Spleen (tissue), 11 donors: ENCODE measurements around the gene KIAA0753. TPM values are rescaled to one million over a fixed set of nuclear protein-coding genes. Genes with fewer than 3 reads are reported as not detected.

Source experiments
- DNase-seq: peaks from one replicate; pipeline ENCODE4 v3.0.0-alpha.2; 2020
- H3K27ac ChIP-seq, 8 donors: fragments of 200-600 bp; sonication (generic) in 7 of 8; 1 replicate in 4 of 8; 2 replicates in 4 of 8; pipeline versions ENCODE4 v1.5.0 to v1.8.0; 2016 to 2021; ENCODE audit warnings: inconsistent platforms in 4 of 8, mild to moderate bottlenecking in 4 of 8, moderate library complexity in 1 of 8
- H3K27me3 ChIP-seq, 7 donors: fragments of 200-600 bp; sonication (generic) in 6 of 7; replicated peaks in 1 of 7; 1 replicate in 4 of 7; 2 replicates in 3 of 7; pipeline versions ENCODE4 v1.5.0 to v1.8.0; 2016 to 2021; ENCODE audit warnings: inconsistent platforms in 3 of 7, mild to moderate bottlenecking in 1 of 7
- H3K36me3 ChIP-seq, 6 donors: fragments of 200-600 bp; sonication (generic) in 5 of 6; 1 replicate in 4 of 6; 2 replicates in 2 of 6; pipeline versions ENCODE4 v1.5.0 to v1.8.0; 2016 to 2021; ENCODE audit warnings: inconsistent platforms in 2 of 6
- H3K4me1 ChIP-seq, 6 donors: fragments of 200-600 bp; sonication (generic) in 5 of 6; 1 replicate in 3 of 6; 2 replicates in 3 of 6; pipeline versions ENCODE4 v1.5.0 to v1.8.0; 2016 to 2021; ENCODE audit warnings: inconsistent platforms in 3 of 6
- H3K4me3 ChIP-seq, 8 donors: fragments of 200-600 bp; sonication (generic) in 7 of 8; 1 replicate in 4 of 8; 2 replicates in 4 of 8; pipeline versions ENCODE4 v1.5.0 to v1.8.0; 2016 to 2021; ENCODE audit warnings: inconsistent platforms in 4 of 8, mild to moderate bottlenecking in 4 of 8, moderate library complexity in 2 of 8
- H3K9me3 ChIP-seq, 8 donors: fragments of 200-600 bp; sonication (generic) in 7 of 8; 1 replicate in 4 of 8; 2 replicates in 4 of 8; pipeline versions ENCODE4 v1.5.0 to v1.8.0; 2016 to 2021; ENCODE audit warnings: inconsistent platforms in 4 of 8
- CTCF ChIP-seq, 11 experiments: fragments of 200-600 bp in 7 of 11; fragments of 450-650 bp in 4 of 11; sonication (generic) in 4 of 11; IDR thresholded peaks in 8 of 11; conservative IDR thresholded peaks in 3 of 11; 1 replicate in 7 of 11; 2 replicates in 4 of 11; pipeline versions ENCODE4 v1.4.0 to v1.8.0; 2016 to 2021; ENCODE audit warnings: antibody characterized with exemption in 11 of 11, inconsistent platforms in 4 of 11, mild to moderate bottlenecking in 1 of 11
- POLR2A ChIP-seq, 3 donors: fragments of 450-650 bp; IDR thresholded peaks; one replicate each; pipeline ENCODE4 v1.5.1; 2017; ENCODE audit warnings: antibody characterized with exemption in 3 of 3, mild to moderate bottlenecking in 1 of 3
- POLR2AphosphoS5 ChIP-seq, 3 donors: sonication (generic); formaldehyde crosslinking; IDR thresholded peaks; one replicate each; pipeline ENCODE4 v1.5.1; 2017; ENCODE audit warnings: antibody characterized with exemption in 3 of 3
- WGBS, 5 donors: extraction: QIAGEN DNeasy Blood & Tissue Kit in 3 of 5; methylation state at CpG; one replicate each; pipeline versions ENCODE4 v1.1.5 to v1.1.7; 2013 to 2018; 5-methylcytosine and 5-hydroxymethylcytosine counted together
- intact Hi-C: fragments of 100-400 bp; cut with DNase I; formaldehyde crosslinking; loops from one replicate; pipeline ENCODE4 v1.15.0; 2023; ENCODE audit warnings: low total_unique reads
- polyA plus RNA-seq, 3 donors: library from polyadenylated mRNA; stranded (reverse); fragments of 200-250 nt; gene quantifications; one replicate each; pipeline ENCODE4 v1.2.1, GENCODE V29; 2013
- total RNA-seq, 7 donors: library from RNA; depleted of rRNA in 3 of 7; stranded (reverse); fragments of >200 nt in 3 of 7; fragmentation: NEBNext Ultra II Directional in 4 of 7; extraction: Animal tissue kit (Norgen Biotek cat#: 25700) in 4 of 7; gene quantifications; one replicate each; pipeline versions ENCODE4 v1.1.0 to v1.2.1, GENCODE V29; 2016 to 2021
- donor health status: healthy with polysubstance abuse.
- donor health status: DM: no; HTN: no; CAD: no; lungs with moderate emphysema.
- donor health status: DM: no; HTN: no; CAD: no.
- donor health status: Bipolar disorder and iron deficiency.
- donor health status: healthy.
- donor health status: DM: no; HTN: no; CAD: no.
- donor health status: DM: yes; HTN: yes; CAD: no.

Gene KIAA0753
- total and polyA plus RNA-seq, 10 donors: 4.2 to 21.8 (median 17.6) TPM

GRCh38 chr17:6554342-6554741, 86.2 kb downstream of the KIAA0753 start:
- DNase-seq: no peak
- Histone ChIP-seq H3K4me3 (peak overlapping the region; percentile 51 to 82 (median 61)), H3K36me3 (no peaks in the 10 kb centered on the region), H3K9me3 (no peaks in the 10 kb centered on the region), H3K4me1 (peaks cover 0 to 89% (median 51%) of the 10 kb centered on the region in 6 donors), H3K27ac (peak overlapping the region; percentile 63 to 90 (median 84)), H3K27me3 (peaks cover 0 to 51% (median 18%) of the 10 kb centered on the region in 7 donors)
- 67 to 80% (median 70%) methylated on average over 3 to 4 of the region's 4 CpGs for WGBS, 5 donors
- intact Hi-C loops: no loop called here
- no peak for TF ChIP-seq POLR2A (IDR thresholded peaks at IDR 0.05)
- TF ChIP-seq CTCF (IDR thresholded peaks at IDR 0.05 in 8 of 11, conservative IDR thresholded peaks at IDR 0.05 in 3 of 11): no peak
- no peak for TF ChIP-seq POLR2AphosphoS5 (IDR thresholded peaks at IDR 0.05)

- Histone ChIP-seq H3K9me3 (no peaks in the 10 kb centered on the region), H3K36me3 (peaks cover 0 to 5% (median 0%) of the 10 kb centered on the region in 6 donors), H3K4me1 (peaks cover 4 to 88% (median 54%) of the 10 kb centered on the region in 6 donors), H3K4me3 (peak overlapping the region in 3 of 8 donors; percentile 62 to 82 (median 79)), H3K27me3 (peaks cover 0 to 36% (median 15%) of the 10 kb centered on the region in 7 donors), H3K27ac (peak overlapping the region; percentile 20 to 90 (median 84))
- WGBS, 5 donors: 57 to 84% (median 73%) methylated on average over 11 of the region's 11 CpGs
- TF ChIP-seq CTCF (IDR thresholded peaks at IDR 0.05 in 8 of 11, conservative IDR thresholded peaks at IDR 0.05 in 3 of 11) (no peak), POLR2AphosphoS5 (IDR thresholded peaks at IDR 0.05) (peak in 2 of 3 donors; percentile 51 to 56)
- no peak for DNase-seq
- intact Hi-C loops: no loop called here
Measured at GRCh38 chr17:6551869-6552531, 88.5 kb downstream of the KIAA0753 start.

GRCh38 chr17:6551356-6551755, 89.2 kb downstream of the KIAA0753 start:
- 55 to 79% (median 67%) methylated on average over 5 of the region's 5 CpGs for WGBS, 5 donors
- Histone ChIP-seq H3K36me3 (peaks cover 0 to 9% (median 0%) of the 10 kb centered on the region in 6 donors), H3K27me3 (peaks cover 0 to 31% (median 12%) of the 10 kb centered on the region in 7 donors), H3K4me3 (no peak overlapping the region), H3K4me1 (peaks cover 4 to 91% (median 52%) of the 10 kb centered on the region in 6 donors), H3K27ac (peak overlapping the region in 6 of 8 donors; percentile 33 to 90 (median 84)), H3K9me3 (no peaks in the 10 kb centered on the region)
- intact Hi-C loops: no loop called here
- TF ChIP-seq CTCF (IDR thresholded peaks at IDR 0.05 in 8 of 11, conservative IDR thresholded peaks at IDR 0.05 in 3 of 11): no peak
- TF ChIP-seq POLR2A (IDR thresholded peaks at IDR 0.05): no peak
- TF ChIP-seq POLR2AphosphoS5 (IDR thresholded peaks at IDR 0.05): no peak
- DNase-seq: no peak

- WGBS, 5 donors: 39 to 63% (median 56%) methylated on average over 8 to 9 of the region's 9 CpGs
- peak overlapping the region in 7 of 8 donors; percentile 16 to 90 (median 53) for H3K27ac ChIP-seq
- intact Hi-C loops: no loop called here
Measured at GRCh38 chr17:6549384-6550036, 91.0 kb downstream of the KIAA0753 start.

More at GRCh38 chr17:6549384-6550036, 91.0 kb downstream of the KIAA0753 start:
- Histone ChIP-seq H3K4me3 (peak overlapping the region in 1 of 8 donors; percentile 14), H3K4me1 (peaks cover 10 to 92% (median 42%) of the 10 kb centered on the region in 6 donors), H3K27me3 (peaks cover 0 to 13% (median 0%) of the 10 kb centered on the region in 7 donors), H3K9me3 (no peaks in the 10 kb centered on the region), H3K36me3 (peaks cover 0 to 22% (median 0%) of the 10 kb centered on the region in 6 donors)
- DNase-seq: no peak
- TF ChIP-seq POLR2AphosphoS5 (IDR thresholded peaks at IDR 0.05) (peak in 2 of 3 donors; percentile 40 to 53), CTCF (IDR thresholded peaks at IDR 0.05 in 8 of 11, conservative IDR thresholded peaks at IDR 0.05 in 3 of 11) (no peak)
